Measurements from ENCODE around the gene COA1.

Gene COA1

GRCh38 chr7:43626695-43627094 lies 102.6 kb downstream of the COA1 start:
- H3K79me2 ChIP-seq (ENCODE audit: control insufficient read depth, low read length) = peaks cover 90% of the 10 kb centered on the region
- peak overlapping the region; percentile 70 for H3K27ac ChIP-seq (ENCODE audit: low read depth, low read length)
- peaks cover 34% of the 10 kb centered on the region for H3F3A ChIP-seq (ENCODE audit: control insufficient read depth, insufficient read depth)
- no peaks in the 10 kb centered on the region for H3K9me2 ChIP-seq (replicated peaks; ENCODE audit: control insufficient read depth, low read length)
- TF ChIP-seq CTCF (IDR thresholded peaks at IDR 0.05; ENCODE audit: low read depth, low read length, poor library complexity, severe bottlenecking) (no peak), EZH2phosphoT487 (IDR thresholded peaks at IDR 0.05; ENCODE audit: borderline replicate concordance, low read length) (no peak)
- no peaks in the 10 kb centered on the region for H3K9me3 ChIP-seq (ENCODE audit: control insufficient read depth, insufficient read depth, low read length)
- H3K4me3 ChIP-seq (ENCODE audit: low read length) = no peak overlapping the region
- H3K36me3 ChIP-seq (ENCODE audit: control insufficient read depth, low read length) = peaks cover 95% of the 10 kb centered on the region
- no peaks in the 10 kb centered on the region for H3K27me3 ChIP-seq (ENCODE audit: control insufficient read depth, low read length)
- H3K4me2 ChIP-seq (ENCODE audit: low read length) = no peak overlapping the region
- peaks cover 65% of the 10 kb centered on the region for H3K4me1 ChIP-seq (ENCODE audit: control insufficient read depth, low read length)
- no peaks in the 10 kb centered on the region for H4K20me1 ChIP-seq (ENCODE audit: control insufficient read depth, insufficient read depth, low read depth, low read length)

GRCh38 chr7:43625980-43626379 lies 103.3 kb downstream of the COA1 start:
- Histone ChIP-seq H3K79me2 (ENCODE audit: control insufficient read depth, low read length) (peaks cover 93% of the 10 kb centered on the region), H3F3A (ENCODE audit: control insufficient read depth, insufficient read depth) (peaks cover 34% of the 10 kb centered on the region)

GRCh38 chr7:43625453-43625852 lies 103.9 kb downstream of the COA1 start:
- no peaks in the 10 kb centered on the region for H3K9me3 ChIP-seq (ENCODE audit: control insufficient read depth, insufficient read depth, low read length)
- no peaks in the 10 kb centered on the region for H3K27me3 ChIP-seq (ENCODE audit: control insufficient read depth, low read length)
- no peaks in the 10 kb centered on the region for H3K9me2 ChIP-seq (replicated peaks; ENCODE audit: control insufficient read depth, low read length)
- peak overlapping the region; percentile 70 for H3K27ac ChIP-seq (ENCODE audit: low read depth, low read length)
- peak overlapping the region; percentile 64 for H3K4me2 ChIP-seq (ENCODE audit: low read length)
- H3F3A ChIP-seq (ENCODE audit: control insufficient read depth, insufficient read depth) = peaks cover 34% of the 10 kb centered on the region
- H3K4me3 ChIP-seq (ENCODE audit: low read length) = peak overlapping the region; percentile 44
- peaks cover 92% of the 10 kb centered on the region for H3K79me2 ChIP-seq (ENCODE audit: control insufficient read depth, low read length)
- no peaks in the 10 kb centered on the region for H4K20me1 ChIP-seq (ENCODE audit: control insufficient read depth, insufficient read depth, low read depth, low read length)
- H3K36me3 ChIP-seq (ENCODE audit: control insufficient read depth, low read length) = peaks cover 93% of the 10 kb centered on the region
- H3K4me1 ChIP-seq (ENCODE audit: control insufficient read depth, low read length) = peaks cover 77% of the 10 kb centered on the region
- TF ChIP-seq EZH2phosphoT487 (IDR thresholded peaks at IDR 0.05; ENCODE audit: borderline replicate concordance, low read length) (no peak), CTCF (IDR thresholded peaks at IDR 0.05; ENCODE audit: low read depth, low read length, poor library complexity, severe bottlenecking) (no peak)

More at GRCh38 chr7:43625980-43626379, 103.3 kb downstream of the COA1 start:
- Histone ChIP-seq H3K4me1 (ENCODE audit: control insufficient read depth, low read length) (peaks cover 72% of the 10 kb centered on the region), H3K9me2 (replicated peaks; ENCODE audit: control insufficient read depth, low read length) (no peaks in the 10 kb centered on the region), H3K36me3 (ENCODE audit: control insufficient read depth, low read length) (peaks cover 94% of the 10 kb centered on the region), H3K4me3 (ENCODE audit: low read length) (peak overlapping the region; percentile 44), H4K20me1 (ENCODE audit: control insufficient read depth, insufficient read depth, low read depth, low read length) (no peaks in the 10 kb centered on the region), H3K9me3 (ENCODE audit: control insufficient read depth, insufficient read depth, low read length) (no peaks in the 10 kb centered on the region), H3K27ac (ENCODE audit: low read depth, low read length) (peak overlapping the region; percentile 70), H3K4me2 (ENCODE audit: low read length) (peak overlapping the region; percentile 64), H3K27me3 (ENCODE audit: control insufficient read depth, low read length) (no peaks in the 10 kb centered on the region)
- TF ChIP-seq CTCF (IDR thresholded peaks at IDR 0.05; ENCODE audit: low read depth, low read length, poor library complexity, severe bottlenecking) (no peak), EZH2phosphoT487 (IDR thresholded peaks at IDR 0.05; ENCODE audit: borderline replicate concordance, low read length) (no peak)
